ENCODE data around the gene ORC4.

- TF ChIP-seq BHLHE40 (IDR thresholded peaks at IDR 0.05; ENCODE audit: borderline replicate concordance) (no peak), FOXA1 (IDR thresholded peaks at IDR 0.05) (no peak), SUZ12 (IDR thresholded peaks at IDR 0.05) (no peak), PKNOX1 (IDR thresholded peaks at IDR 0.05) (no peak), FOXK2 (IDR thresholded peaks at IDR 0.05) (no peak), ARNT (IDR thresholded peaks at IDR 0.05) (no peak), FOXM1 (IDR thresholded peaks at IDR 0.05; ENCODE audit: borderline replicate concordance) (peak; percentile 76; the same call in 1 of the 2 replicates), ELF4 (IDR thresholded peaks at IDR 0.05) (no peak), NFRKB (IDR thresholded peaks at IDR 0.05) (no peak)
Observed at GRCh38 chr2:148021059-148021861, 723 bp upstream of the ORC4 start, which contains the start of gene MBD5.
